HS-27A (cell line): ENCODE data around the gene S100A6.
A peak's percentile ranks its signal among the peaks of the same experiment; 100 is the strongest.
"Not testable (repeated sequence)": the region's sequence is repeated elsewhere in the genome, so short reads cannot be mapped to it uniquely, and the experiment has no call there.

Experiments used
- DNase-seq: peaks from one replicate; pipeline ENCODE4 v3.0.0-alpha.2; 2012; ENCODE audit warnings: low read depth, missing footprints

The S100A6 gene

GRCh38 chr1:153563991-153564390, 28.2 kb upstream of the S100A6 start:
- no peak for DNase-seq

- no peak for DNase-seq
Measured at GRCh38 chr1:153563483-153563901, 27.7 kb upstream of the S100A6 start.

GRCh38 chr1:153562021-153562420, 26.2 kb upstream of the S100A6 start:
- not testable (repeated sequence) for DNase-seq

GRCh38 chr1:153561466-153561985, 25.7 kb upstream of the S100A6 start:
- DNase-seq: no peak

- DNase-seq: no peak
Measured at GRCh38 chr1:153560771-153561465, 25.1 kb upstream of the S100A6 start.

- DNase-seq: no peak
Measured at GRCh38 chr1:153560241-153560640, 24.4 kb upstream of the S100A6 start.

GRCh38 chr1:153557877-153558276, 22.1 kb upstream of the S100A6 start:
- DNase-seq: no peak

GRCh38 chr1:153556348-153556747, 20.6 kb upstream of the S100A6 start:
- no peak for DNase-seq

- DNase-seq: no peak
Measured at GRCh38 chr1:153553830-153554541, 18.2 kb upstream of the S100A6 start.

GRCh38 chr1:153553096-153553495, 17.3 kb upstream of the S100A6 start:
- DNase-seq: no peak

- no peak for DNase-seq
Measured at GRCh38 chr1:153552335-153552734, 16.5 kb upstream of the S100A6 start.

- no peak for DNase-seq
Measured at GRCh38 chr1:153550827-153551500, 15.2 kb upstream of the S100A6 start.

GRCh38 chr1:153550398-153550758, 14.6 kb upstream of the S100A6 start:
- no peak for DNase-seq

- no peak for DNase-seq
Measured at GRCh38 chr1:153549741-153550397, 14.1 kb upstream of the S100A6 start.

GRCh38 chr1:153548722-153549688, 13.2 kb upstream of the S100A6 start, which contains the start of gene S100A3:
S100A3 (minus strand) TSS chr1:153549258; CDS start chr1:153548485, 773 bp downstream.
- peak; percentile 81 for DNase-seq

GRCh38 chr1:153547560-153548551, 12.1 kb upstream of the S100A6 start:
- no peak for DNase-seq

- DNase-seq: no peak
Measured at GRCh38 chr1:153546796-153547559, 11.2 kb upstream of the S100A6 start.

- no peak for DNase-seq
Measured at GRCh38 chr1:153546371-153546770, 10.6 kb upstream of the S100A6 start.
